GM18526 (cell line): ENCODE data around the gene FAM83C.

Experiments
- POLR2A ChIP-seq: IDR thresholded peaks from 3 replicates; pipeline ENCODE4 v1.6.1; 2011; ENCODE audit not compliant: insufficient read length; ENCODE audit errors: extremely low read depth

Gene FAM83C

DNA sequence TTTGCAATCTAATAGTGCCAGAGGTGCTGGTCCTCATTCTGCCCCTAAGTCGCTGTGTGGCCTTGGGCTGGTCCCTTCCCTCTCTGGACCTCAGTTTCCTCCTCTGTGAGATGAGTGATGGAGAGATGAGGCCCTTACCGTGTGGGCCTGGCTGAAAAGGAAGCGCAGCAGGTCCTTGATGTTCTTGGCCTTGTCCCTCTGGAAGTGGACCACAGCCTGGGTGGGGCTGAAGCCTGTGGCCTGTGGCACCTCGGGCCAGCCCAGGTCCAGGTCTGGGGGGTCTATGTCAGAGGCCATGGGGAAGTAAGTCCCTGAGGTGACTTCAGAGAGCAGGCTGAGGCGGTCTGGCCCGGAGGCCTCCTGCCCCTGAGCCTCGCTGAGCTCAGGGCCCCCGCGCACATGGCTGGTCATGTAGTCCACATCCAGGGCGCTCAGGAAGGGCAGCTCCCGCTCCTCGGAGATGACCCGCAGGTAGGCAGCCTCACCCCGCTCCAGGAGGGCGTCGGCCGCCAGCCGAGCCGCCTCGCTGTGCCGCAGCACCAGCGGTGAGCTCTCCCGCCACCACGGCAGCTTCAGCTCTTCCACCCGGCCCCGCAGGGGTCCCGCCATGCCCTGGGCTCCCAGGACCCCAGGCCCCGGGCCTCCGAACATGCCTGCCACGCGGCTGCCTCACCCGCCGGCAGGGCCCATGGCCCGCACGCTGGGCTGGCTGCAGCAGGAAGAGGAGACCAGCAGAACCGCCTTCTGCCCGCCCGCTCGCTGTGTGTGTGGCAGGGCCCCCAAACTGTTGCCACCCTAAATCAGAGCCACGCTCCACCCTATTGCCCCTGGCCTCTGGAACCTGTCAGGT lies at the start of gene FAM83C:
TSS of gene FAM83C (minus strand) at position 772 of the 850 bp plus-strand sequence. CDS start at position 651, 121 bp downstream.
- no peak for TF ChIP-seq POLR2A

DNA sequence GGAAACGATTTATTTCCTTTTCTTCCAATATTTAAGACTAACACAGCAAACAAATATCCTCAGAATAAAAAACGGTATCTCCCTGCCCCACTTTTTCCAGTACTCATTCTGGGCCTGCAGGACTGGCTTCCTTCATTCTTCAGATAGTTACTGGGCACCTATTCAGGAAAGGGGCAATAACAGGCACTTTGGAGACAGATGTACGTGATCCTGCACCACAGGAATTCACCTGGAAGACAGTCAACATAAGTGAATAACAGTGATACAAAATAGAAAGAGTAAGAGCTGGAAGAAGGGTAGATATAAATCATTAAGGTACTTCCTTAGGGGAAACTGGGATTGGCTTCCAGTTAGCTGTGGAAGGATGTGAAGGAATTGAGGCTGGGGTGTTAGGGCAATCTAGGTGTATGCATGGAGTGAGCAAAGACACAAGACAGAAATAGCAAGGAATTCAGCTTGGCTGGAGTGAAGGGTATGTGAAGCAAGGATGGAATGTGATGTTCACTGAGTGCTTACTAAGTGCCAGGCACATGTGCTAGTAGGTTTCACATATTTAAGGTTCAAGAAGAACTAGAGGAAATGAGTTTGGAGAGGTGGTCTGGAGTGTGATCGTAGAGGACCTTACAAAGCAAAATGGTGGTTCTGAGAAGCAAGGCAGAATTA lies 49.3 kb upstream of the FAM83C start:
- TF ChIP-seq POLR2A: no peak

DNA sequence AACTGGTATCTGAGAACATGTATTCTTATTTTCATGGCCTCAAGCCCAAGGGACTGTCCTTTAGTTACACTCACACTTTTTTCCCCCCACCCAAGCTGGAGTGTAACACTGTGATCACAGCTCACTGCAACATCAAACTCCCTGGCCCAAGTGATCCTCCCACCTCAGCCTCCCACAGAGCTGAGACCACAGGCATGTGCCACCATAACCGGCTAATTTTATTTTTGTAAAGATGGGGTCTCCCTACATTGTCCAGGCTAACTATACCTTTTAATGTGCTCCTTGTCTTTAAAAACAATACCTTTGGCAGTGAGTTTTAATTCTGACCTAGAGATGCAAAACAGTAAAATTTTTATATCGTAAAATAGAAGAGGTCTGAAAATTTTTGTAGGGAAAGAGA lies 48.2 kb upstream of the FAM83C start:
- no peak for TF ChIP-seq POLR2A

DNA sequence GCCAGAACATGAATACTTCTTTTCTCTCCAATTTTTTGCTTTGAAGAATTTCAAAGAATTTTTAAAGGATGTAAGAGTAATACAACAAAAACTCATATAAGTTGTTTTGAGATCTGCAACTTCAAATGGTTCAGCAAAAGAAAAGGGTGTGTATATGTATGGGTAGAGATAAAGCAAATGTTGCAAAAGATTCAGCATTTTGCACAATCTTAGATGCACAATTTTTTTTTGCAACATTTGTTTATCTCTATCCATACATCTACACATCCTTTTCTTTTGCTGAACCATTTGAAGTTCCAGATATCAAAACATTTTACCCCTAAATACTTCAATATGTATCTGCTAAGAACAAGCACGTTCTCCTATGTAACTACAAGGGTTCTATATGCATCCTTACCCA lies 47.4 kb upstream of the FAM83C start:
- TF ChIP-seq POLR2A: no peak

DNA sequence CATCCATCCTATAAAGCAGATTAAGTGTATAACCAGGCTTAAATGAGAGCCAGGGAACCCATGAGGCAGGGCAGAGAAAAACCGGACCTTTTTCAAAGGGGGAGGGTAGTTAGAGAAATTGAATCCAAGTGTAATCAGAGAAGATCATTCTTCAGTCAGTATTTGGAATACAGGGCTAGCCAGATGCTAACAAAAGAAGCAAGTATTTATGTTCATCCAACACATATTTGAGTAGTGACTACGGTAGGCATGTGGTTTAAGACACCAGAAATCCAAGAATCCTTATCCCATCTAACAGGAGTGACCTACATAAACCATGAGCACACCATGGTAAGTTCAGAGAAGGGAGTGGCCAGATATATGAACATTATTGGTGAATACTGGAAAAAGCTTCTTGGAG lies 46.8 kb upstream of the FAM83C start:
- no peak for TF ChIP-seq POLR2A

DNA sequence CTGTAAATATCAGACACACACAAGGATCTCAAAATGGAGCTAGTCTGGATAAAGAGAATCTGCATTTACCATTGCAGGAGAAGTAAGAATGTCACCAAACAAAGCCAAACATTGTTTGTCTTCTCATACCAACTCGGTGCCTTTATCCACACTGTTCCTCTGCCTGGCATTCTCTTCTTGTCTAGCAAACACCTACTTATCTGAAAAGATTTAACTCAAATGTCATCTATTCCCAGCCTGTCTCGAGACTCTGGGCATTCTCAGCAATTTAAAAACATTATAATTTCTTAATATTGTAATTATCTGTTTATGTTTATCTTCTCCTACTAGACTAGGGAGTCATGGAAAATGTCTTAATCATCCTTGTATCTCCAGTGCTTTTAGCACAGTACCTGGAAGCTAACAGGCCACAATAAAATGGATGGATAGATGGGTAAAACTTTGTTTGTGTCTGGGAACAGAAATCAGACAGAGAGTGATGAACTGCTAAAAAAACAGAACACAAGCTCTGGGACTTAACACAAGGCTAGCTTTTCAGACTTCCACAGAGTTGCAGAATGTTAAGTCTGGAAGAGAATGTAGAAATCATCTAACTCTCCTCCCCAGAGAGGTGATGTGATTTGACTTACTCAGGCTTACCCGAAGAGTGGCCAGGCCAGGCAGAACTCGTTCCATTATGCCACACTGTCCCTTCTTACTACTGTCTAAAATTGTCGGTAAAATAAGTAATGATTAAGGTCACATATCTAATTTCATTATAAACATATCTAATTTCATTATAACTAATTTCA lies 42.3 kb upstream of the FAM83C start:
- TF ChIP-seq POLR2A: no peak

DNA sequence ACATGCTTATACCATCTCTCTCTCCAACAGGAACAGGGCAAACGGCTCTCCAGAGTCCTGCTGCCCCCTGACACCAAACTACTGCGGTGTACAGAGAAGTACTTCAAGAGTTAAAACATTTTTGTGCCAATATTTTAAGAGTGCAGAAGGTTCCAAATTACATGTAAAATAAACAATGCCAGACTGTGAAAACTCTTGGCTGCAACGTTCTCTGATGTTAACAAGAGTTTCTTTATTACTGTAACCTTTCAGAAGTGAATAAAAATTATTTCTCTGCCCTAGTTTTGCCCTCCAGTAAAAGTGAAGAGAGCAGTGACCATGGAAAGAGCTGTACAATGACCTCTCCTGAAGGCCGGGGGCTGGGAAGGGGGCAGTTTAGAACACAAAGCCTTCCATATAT lies 41.4 kb upstream of the FAM83C start:
- no peak for TF ChIP-seq POLR2A

DNA sequence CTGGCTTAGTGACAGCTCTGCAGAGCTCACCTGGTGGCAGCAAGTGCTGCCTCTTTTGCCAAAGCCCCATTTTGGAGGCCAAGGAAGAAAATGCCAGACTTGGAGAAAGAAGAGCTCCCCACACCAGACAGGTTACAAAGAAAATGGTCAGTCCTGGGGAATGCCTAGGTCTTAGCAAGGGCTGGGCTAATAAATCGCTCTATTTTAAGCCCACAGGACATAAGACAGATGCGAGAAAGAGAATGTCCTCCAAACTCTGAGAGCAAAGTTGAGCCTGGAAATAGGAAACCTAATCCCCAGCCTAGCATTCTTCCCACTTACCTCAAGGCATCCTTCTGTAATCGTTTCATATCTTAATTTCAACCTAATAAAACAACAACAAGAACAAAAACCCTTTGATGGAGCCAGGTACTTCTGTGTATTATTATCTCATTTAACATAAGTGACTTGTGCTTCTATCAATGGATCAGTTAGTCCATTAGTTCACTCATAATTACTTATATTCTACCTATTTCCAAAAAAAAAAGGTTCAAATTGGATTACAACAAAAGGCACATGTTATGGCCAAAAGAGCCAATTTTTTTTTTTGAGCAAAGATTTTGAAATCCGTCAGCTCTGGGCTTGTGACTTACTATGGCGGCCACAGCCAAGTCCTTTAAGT lies 40.4 kb upstream of the FAM83C start:
- TF ChIP-seq POLR2A: no peak

DNA sequence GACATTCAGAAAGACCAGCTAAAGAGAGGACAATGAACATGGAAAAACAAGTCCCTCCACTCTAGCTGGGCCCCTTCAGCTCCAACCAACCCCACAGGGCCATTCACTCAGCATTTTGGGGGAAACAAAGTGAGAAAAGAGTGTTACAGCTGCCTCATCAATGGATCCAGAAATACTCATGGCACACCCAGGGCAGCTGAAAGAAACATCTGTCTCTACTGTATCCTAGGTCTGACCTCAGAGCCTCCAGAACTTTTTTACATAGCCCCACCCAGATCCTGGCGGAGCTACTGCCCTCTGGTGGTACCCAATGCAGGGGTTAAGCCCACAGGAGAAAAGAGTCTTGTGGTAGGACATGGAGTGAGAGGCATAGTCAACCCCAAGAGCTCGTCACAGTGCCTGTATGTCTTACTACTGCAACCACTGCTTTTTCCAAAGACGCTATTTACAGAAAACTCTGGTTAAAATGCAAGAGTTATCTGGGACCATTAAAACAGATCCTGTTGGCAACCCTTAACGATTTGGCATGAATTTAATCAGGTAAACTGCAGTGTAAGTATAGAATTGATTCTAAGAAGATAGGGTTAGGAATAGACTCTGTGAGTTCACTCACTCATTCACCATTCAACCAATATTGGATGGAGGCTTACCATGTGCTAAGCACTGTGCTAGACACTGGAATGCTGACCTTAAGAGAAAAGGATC lies 37.4 kb upstream of the FAM83C start:
- TF ChIP-seq POLR2A: no peak

DNA sequence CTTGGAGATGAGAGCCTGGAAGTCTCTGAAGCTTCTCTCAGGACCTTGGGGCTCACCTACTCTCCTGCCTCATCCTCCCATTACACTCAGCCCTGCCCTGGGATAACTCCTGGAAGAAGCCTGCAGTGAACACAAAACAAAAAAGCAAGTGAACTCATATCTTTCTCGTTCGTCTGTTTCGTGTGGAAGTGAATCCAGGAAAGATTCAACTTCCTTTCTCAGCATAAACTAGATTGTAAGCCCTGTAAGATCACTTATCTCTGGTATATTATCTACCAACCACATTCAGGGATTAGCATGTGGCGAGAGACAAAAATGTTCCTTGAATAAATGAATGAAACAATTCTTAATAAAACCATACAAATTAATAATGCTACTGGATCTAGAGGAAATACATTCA lies 36.5 kb upstream of the FAM83C start:
- TF ChIP-seq POLR2A: no peak

DNA sequence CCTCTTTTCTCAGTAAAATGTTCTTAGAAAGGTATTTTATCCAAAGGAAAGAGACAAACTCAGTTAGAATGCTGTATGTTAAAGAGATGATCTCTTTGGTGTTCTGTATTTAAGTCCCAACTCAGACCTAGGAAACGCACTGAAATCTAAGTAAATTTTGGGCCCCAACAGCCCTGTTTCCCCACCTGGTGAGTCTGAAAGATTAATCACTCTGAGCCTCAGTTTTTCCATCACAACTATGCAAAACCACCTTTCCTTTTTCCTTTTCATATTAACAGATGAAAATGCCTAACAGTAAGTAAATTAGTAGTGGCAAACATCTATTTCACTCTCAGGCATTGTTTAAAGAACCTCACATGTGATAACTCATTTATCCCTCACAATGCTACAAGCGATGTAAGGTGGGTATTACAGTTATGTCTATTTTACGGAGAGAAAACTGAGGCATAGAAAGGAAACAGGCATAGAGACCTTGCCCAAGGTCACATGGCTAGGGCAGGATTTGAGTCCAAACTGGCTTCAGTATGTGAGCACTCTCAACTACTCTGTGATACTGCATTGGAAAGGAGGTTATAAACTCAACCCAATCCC lies 36.0 kb upstream of the FAM83C start:
- no peak for TF ChIP-seq POLR2A

DNA sequence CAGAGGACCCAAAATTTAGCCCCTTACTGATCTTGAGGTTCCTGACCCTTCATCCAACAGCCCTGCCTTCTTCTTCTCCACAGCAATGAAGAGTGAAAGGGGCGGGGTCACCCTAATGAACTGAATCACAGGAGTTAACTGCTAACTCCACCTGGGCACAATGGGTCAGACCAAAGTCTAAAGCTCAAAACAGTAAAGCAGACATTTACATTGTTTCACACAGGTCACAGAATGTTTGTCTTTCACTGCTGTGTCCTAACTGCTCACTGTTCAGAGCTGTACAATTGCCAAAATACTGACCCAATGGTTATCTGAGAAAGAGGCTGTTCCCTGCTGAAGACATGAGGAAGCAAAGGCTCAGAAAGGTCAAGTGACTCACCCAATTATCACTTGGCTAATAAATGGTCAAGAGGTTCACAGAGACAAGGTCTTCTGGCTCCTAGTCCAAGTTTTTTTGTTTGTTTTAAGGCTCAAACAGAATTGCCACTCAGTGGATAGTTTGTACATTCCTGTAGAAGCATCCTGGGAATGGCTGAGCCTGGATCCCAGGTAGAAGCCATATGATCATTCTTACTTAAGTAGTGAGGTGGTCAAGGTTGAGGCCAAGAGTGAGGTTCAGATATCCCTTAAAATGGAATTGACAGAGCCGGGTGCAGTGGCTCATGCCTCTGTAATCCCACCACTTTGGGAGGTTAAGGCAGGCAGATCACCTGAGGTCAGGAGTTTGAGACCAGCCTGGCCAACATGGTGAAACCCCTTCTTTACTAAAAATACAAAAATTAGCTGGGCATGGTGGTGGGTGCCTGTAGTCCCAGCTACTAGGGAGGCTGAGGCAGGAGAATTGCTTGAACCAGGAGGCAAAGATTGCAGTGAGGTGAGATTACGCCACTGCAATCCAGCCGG lies 35.1 kb upstream of the FAM83C start:
- no peak for TF ChIP-seq POLR2A

DNA sequence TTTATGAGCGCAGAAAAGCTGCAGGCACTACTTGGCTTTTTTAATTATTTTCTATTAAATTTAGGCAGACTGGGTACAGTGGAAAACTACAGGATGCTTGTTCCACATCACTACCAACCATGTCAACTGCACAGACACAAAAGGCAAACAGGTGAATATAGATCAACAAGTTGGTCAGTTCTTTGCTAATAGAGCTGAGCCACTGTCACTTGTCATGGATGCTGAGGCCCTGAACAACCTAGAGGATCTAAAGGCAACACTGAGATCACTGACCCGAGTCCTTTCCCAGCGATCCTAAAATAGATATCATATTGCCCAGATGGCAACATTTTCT lies 34.5 kb upstream of the FAM83C start:
- no peak for TF ChIP-seq POLR2A
